ENCODE results near the gene PCK1. TPM values are rescaled to one million over a fixed set of nuclear protein-coding genes. Genes with fewer than 3 reads are reported as not detected.

Gene PCK1
- total and polyA plus RNA-seq, 2 of the 13 experiments (the other 11 are each of a cell fraction or from before 2014, with no cell fraction given), result 6.5 to 12.6 TPM

DNA sequence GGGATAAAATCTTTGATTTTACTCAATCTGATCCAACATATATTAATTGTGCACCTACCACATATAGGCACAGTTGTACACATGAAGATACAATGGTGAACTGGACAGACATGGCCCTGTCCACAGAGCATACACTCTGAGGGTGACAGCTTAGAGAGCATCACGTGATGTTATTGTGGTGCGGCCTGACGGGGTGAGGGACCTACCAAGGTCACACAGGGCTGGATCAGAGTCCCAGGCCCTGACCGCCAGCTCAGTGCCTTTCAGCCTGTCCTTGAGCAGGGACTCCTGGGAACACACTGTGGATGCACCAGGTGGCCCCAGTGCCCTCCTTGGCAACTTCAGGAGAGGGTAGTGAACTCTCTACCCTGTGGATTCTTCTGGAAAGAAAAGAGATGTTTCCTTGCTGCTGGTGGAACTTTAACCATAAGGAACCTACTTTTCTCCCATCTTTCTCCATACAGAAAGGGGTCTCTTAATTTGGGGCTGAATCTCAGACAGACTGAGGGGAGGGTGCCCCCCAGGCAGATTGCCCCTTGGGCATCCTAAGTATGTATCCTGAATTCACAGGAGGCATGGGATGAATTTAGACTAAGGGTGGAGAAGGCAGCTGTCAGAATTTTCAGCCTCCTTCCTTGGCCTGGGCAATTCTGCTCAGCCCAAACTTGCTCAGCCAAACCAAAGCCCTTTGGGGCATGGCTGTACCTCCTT lies 26.5 kb downstream of the PCK1 start (continued):
- TF ChIP-seq, protein P1, sequence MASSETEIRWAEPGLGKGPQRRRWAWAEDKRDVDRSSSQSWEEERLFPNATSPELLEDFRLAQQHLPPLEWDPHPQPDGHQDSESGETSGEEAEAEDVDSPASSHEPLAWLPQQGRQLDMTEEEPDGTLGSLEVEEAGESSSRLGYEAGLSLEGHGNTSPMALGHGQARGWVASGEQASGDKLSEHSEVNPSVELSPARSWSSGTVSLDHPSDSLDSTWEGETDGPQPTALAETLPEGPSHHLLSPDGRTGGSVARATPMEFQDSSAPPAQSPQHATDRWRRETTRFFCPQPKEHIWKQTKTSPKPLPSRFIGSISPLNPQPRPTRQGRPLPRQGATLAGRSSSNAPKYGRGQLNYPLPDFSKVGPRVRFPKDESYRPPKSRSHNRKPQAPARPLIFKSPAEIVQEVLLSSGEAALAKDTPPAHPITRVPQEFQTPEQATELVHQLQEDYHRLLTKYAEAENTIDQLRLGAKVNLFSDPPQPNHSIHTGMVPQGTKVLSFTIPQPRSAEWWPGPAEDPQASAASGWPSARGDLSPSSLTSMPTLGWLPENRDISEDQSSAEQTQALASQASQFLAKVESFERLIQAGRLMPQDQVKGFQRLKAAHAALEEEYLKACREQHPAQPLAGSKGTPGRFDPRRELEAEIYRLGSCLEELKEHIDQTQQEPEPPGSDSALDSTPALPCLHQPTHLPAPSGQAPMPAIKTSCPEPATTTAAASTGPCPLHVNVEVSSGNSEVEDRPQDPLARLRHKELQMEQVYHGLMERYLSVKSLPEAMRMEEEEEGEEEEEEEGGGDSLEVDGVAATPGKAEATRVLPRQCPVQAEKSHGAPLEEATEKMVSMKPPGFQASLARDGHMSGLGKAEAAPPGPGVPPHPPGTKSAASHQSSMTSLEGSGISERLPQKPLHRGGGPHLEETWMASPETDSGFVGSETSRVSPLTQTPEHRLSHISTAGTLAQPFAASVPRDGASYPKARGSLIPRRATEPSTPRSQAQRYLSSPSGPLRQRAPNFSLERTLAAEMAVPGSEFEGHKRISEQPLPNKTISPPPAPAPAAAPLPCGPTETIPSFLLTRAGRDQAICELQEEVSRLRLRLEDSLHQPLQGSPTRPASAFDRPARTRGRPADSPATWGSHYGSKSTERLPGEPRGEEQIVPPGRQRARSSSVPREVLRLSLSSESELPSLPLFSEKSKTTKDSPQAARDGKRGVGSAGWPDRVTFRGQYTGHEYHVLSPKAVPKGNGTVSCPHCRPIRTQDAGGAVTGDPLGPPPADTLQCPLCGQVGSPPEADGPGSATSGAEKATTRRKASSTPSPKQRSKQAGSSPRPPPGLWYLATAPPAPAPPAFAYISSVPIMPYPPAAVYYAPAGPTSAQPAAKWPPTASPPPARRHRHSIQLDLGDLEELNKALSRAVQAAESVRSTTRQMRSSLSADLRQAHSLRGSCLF (CRISPR knock-in tag; IDR thresholded peaks at IDR 0.05; ENCODE audit: borderline replicate concordance), result no peak
- TF ChIP-seq KLF15 (CRISPR knock-in tag; IDR thresholded peaks at IDR 0.05; ENCODE audit: borderline replicate concordance) (no peak), ZNF101 (CRISPR knock-in tag; IDR thresholded peaks at IDR 0.05; ENCODE audit: borderline replicate concordance, low read depth) (peak; percentile 100), SAP130 (CRISPR knock-in tag; IDR thresholded peaks at IDR 0.05; ENCODE audit: low read depth) (peak; percentile 86), MEF2D (CRISPR knock-in tag; IDR thresholded peaks at IDR 0.05) (peak; percentile 87), RCOR2 (CRISPR knock-in tag; IDR thresholded peaks at IDR 0.05) (peak; percentile 88; the same call in 1 of the 2 replicates), THAP11 (CRISPR knock-in tag; IDR thresholded peaks at IDR 0.05) (peak; percentile 80), SP1 (IDR thresholded peaks at IDR 0.05) (no peak), SP1 (CRISPR knock-in tag; IDR thresholded peaks at IDR 0.05) (no peak), ZNF260 (CRISPR knock-in tag; IDR thresholded peaks at IDR 0.05; ENCODE audit: borderline replicate concordance, low read depth) (no peak), KDM5B (CRISPR knock-in tag; IDR thresholded peaks at IDR 0.05; ENCODE audit: borderline replicate concordance) (peak; percentile 96), HNF4A (CRISPR knock-in tag; IDR thresholded peaks at IDR 0.05) (peak; percentile 98), ZBTB7B (CRISPR knock-in tag; IDR thresholded peaks at IDR 0.05) (peak; percentile 84), FOXJ3 (CRISPR knock-in tag; IDR thresholded peaks at IDR 0.05; ENCODE audit: borderline replicate concordance) (no peak; the same call in 1 of the 2 replicates), ELF4 (CRISPR knock-in tag; IDR thresholded peaks at IDR 0.05; ENCODE audit: borderline replicate concordance) (no peak), KLF11 (CRISPR knock-in tag; IDR thresholded peaks at IDR 0.05) (peak; percentile 16; the same call in 1 of the 2 replicates), ZNF563 (CRISPR knock-in tag; IDR thresholded peaks at IDR 0.05) (peak; percentile 59; the same call in 1 of the 2 replicates)
- TF ChIP-seq, protein P2, sequence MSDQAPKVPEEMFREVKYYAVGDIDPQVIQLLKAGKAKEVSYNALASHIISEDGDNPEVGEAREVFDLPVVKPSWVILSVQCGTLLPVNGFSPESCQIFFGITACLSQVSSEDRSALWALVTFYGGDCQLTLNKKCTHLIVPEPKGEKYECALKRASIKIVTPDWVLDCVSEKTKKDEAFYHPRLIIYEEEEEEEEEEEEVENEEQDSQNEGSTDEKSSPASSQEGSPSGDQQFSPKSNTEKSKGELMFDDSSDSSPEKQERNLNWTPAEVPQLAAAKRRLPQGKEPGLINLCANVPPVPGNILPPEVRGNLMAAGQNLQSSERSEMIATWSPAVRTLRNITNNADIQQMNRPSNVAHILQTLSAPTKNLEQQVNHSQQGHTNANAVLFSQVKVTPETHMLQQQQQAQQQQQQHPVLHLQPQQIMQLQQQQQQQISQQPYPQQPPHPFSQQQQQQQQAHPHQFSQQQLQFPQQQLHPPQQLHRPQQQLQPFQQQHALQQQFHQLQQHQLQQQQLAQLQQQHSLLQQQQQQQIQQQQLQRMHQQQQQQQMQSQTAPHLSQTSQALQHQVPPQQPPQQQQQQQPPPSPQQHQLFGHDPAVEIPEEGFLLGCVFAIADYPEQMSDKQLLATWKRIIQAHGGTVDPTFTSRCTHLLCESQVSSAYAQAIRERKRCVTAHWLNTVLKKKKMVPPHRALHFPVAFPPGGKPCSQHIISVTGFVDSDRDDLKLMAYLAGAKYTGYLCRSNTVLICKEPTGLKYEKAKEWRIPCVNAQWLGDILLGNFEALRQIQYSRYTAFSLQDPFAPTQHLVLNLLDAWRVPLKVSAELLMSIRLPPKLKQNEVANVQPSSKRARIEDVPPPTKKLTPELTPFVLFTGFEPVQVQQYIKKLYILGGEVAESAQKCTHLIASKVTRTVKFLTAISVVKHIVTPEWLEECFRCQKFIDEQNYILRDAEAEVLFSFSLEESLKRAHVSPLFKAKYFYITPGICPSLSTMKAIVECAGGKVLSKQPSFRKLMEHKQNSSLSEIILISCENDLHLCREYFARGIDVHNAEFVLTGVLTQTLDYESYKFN (CRISPR knock-in tag; conservative IDR thresholded peaks at IDR 0.05), result peak; percentile 92
